Heart left ventricle (tissue), 16 donors: ENCODE results near the gene RAP1GAP. TPM values are rescaled to one million over a fixed set of nuclear protein-coding genes. Genes with fewer than 3 reads are reported as not detected.
A peak's percentile ranks its signal among the peaks of the same experiment; 100 is the strongest.

Source experiments
- ATAC-seq, 4 donors: fragments of 200-7000 bp; cut with Tn5 transposase; one replicate each; pipeline ENCODE4 v1.9.1; 2020 to 2022; ENCODE audit warnings: moderate library complexity in 4 of 4, mild to moderate bottlenecking in 3 of 4, moderate number of reproducible peaks in 1 of 4
- DNase-seq, 5 donors: peaks; one replicate each; pipeline ENCODE4 v3.0.0-alpha.2; 2020
- H3K27ac ChIP-seq, 12 donors: fragments of 200-600 bp; sonication (generic) in 4 of 12; one replicate each; pipeline versions ENCODE4 v1.5.0 to v1.8.0; 2016 to 2022; ENCODE audit warnings: mild to moderate bottlenecking in 2 of 12
- H3K27me3 ChIP-seq, 9 donors: fragments of 200-600 bp; sonication (generic) in 2 of 9; one replicate each; pipeline versions ENCODE4 v1.5.1 to v1.8.0; 2016 to 2022; ENCODE audit warnings: mild to moderate bottlenecking in 3 of 9
- H3K36me3 ChIP-seq, 9 donors: fragments of 200-600 bp; sonication (generic) in 2 of 9; one replicate each; pipeline versions ENCODE4 v1.5.0 to v1.8.0; 2018 to 2022; ENCODE audit warnings: mild to moderate bottlenecking in 2 of 9
- H3K4me1 ChIP-seq, 12 donors: fragments of 200-600 bp; sonication (generic) in 4 of 12; one replicate each; pipeline versions ENCODE4 v1.5.0 to v1.8.0; 2016 to 2022; ENCODE audit warnings: mild to moderate bottlenecking in 3 of 12
- H3K4me3 ChIP-seq, 12 donors: fragments of 200-600 bp; sonication (generic) in 4 of 12; one replicate each; pipeline versions ENCODE4 v1.5.0 to v1.8.0; 2017 to 2022; ENCODE audit warnings: mild to moderate bottlenecking in 9 of 12, moderate library complexity in 4 of 12
- H3K9me3 ChIP-seq, 12 donors: fragments of 200-600 bp; sonication (generic) in 4 of 12; one replicate each; pipeline versions ENCODE4 v1.5.0 to v1.8.0; 2016 to 2022; ENCODE audit warnings: mild to moderate bottlenecking in 1 of 12
- POLR2A ChIP-seq, 2 donors: fragments of 450-650 bp; IDR thresholded peaks; one replicate each; pipeline ENCODE4 v1.6.1; 2017; ENCODE audit warnings: antibody characterized with exemption in 2 of 2, mild to moderate bottlenecking in 2 of 2, moderate library complexity in 2 of 2
- WGBS, 4 donors: extraction: QIAGEN DNeasy Blood & Tissue Kit in 2 of 4; methylation state at CpG; one replicate each; pipeline versions ENCODE4 v1.1.5 to v1.1.7; 2013 to 2018; 5-methylcytosine and 5-hydroxymethylcytosine counted together
- intact Hi-C, 10 donors: fragments of 100-400 bp; cut with DNase I; formaldehyde crosslinking; loops; one replicate each; pipeline versions ENCODE4 v1.11.1 to v1.14.2; 2022
- polyA plus RNA-seq, 2 donors: library from polyadenylated mRNA; stranded (reverse); fragments of 200-250 nt; gene quantifications; one replicate each; pipeline ENCODE4 v1.2.3, GENCODE V29; 2013
- total RNA-seq, 9 donors: library from RNA; depleted of rRNA in 2 of 9; stranded (reverse); fragments of >200 nt in 2 of 9; fragmentation: NEBNext Ultra II Directional in 3 of 9; extraction: Animal tissue kit (Norgen Biotek cat#: 25700) in 3 of 9; gene quantifications; one replicate each; pipeline versions ENCODE4 v1.1.0 to v1.2.4, GENCODE V29; 2016 to 2023
- TF ChIP-seq, protein P1 (sequence below), 12 donors: fragments of 200-600 bp; sonication (generic) in 4 of 12; IDR thresholded peaks; one replicate each; pipeline versions ENCODE4 v1.5.0 to v1.8.0; 2018 to 2022; ENCODE audit warnings: antibody characterized with exemption in 12 of 12, mild to moderate bottlenecking in 5 of 12
- donor health status: ischemic (EF 13 %, LVEDD 7.1; RV severe dilation, severe dysfunction).
- donor health status: healthy with polysubstance abuse.
- donor health status: DM: no; HTN: yes; CAD: no.
- donor health status: DM: no; HTN: no; CAD: no.
- donor health status: ischemic (EF 25% LVEDD 6.9; RV normal size, moderate dysfunction).
- donor health status: ischemic (EF 25% LVEDD 5.7; RV mildly dilated, moderate dysfunction).
- donor health status: healthy.
- donor health status: DM: yes; HTN: yes; CAD: no.
- donor health status: ischemic (EF 35%, LVEDD 5.7; RV mildly dilated, moderate dysfunction).
- donor health status: nonischemic (EF 11% LVEDD 7.7; RV severe dilation, severe dysfunction).
- donor health status: DM: yes; HTN: yes; CAD: no.
- donor health status: PGD.
- donor health status: ischemic (EF 29% LVEDD 5.4; RV normal size, mild dysfunction).
- donor health status: nonischemic (EF 23%, LVEDD 6.1; RV moderate dilation, normal function).

The RAP1GAP gene
- total and polyA plus RNA-seq, 11 donors, result 0.75 to 8.0 (median 3.8) TPM

DNA sequence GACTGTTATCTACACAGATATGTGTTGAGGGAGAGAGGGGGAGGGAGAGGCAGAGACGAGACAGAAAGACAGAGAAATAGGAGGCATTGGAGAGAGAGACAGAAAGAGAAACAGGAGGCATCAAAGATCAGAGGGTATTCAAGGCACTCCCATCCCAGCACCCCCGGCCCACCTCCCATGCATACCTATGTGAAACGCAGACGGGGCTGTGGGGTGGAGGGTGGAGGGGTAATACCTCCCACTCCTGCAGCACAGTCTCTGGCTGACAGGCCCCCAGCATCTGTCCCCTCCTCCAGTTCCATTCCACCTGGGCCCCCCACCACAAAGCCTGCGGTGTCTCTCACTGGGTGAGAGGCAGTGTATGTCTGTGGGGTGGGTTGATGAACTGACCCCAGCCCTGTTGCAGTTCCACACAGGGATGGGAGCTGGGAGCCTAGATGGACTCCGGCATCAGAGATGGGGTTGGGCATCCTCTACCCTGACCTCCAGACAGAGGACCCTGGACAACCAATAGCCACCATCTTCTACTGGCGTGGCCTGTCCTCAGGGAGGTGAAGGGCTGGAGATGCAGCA, 49.7 kb downstream of the RAP1GAP start:
- WGBS, 4 donors, result 41 to 49% (median 46%) methylated on average over 6 to 7 of the region's 7 CpGs

DNA sequence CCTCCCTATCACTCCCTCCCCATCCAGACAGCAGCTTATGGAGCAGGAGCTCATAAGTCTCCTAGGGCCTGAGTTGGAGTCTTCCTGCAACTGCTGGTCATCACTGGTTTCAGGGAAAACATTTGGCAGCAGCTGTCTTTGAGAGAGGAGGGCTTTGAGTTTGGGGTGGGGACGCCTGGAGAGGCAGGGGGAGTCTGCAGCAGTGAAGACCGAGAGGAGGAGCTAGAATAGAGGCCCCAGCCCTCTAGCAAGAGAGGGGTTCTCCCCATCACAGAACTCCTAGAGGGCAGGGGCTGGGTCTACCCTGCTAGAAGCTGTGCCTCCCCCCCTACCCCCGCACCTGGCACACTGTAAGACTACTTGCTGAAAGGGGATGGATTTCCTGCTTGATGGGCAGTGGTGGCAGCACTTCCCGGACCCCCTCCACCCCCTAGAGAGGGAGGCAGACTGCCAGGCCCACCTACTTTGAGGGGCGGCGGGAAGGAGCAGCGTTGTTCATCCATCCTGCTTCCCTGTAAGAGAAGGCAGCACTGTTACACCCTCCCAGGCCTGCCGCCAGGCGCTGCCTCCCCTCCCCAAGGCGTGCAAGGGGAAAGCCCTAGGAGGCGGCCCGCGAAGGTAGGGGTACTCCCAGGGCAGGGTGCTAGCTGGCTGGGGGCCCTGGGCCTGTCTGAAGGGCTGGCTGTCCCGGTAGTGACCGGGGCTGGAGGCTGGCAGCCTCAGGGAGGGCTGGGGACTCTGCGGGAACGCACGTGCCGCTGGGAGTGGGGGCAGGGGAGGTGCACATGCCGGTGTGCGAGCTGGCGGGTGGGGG, 50.4 kb downstream of the RAP1GAP start:
- no peak for TF ChIP-seq POLR2A (IDR thresholded peaks at IDR 0.05)
- TF ChIP-seq, protein P1, sequence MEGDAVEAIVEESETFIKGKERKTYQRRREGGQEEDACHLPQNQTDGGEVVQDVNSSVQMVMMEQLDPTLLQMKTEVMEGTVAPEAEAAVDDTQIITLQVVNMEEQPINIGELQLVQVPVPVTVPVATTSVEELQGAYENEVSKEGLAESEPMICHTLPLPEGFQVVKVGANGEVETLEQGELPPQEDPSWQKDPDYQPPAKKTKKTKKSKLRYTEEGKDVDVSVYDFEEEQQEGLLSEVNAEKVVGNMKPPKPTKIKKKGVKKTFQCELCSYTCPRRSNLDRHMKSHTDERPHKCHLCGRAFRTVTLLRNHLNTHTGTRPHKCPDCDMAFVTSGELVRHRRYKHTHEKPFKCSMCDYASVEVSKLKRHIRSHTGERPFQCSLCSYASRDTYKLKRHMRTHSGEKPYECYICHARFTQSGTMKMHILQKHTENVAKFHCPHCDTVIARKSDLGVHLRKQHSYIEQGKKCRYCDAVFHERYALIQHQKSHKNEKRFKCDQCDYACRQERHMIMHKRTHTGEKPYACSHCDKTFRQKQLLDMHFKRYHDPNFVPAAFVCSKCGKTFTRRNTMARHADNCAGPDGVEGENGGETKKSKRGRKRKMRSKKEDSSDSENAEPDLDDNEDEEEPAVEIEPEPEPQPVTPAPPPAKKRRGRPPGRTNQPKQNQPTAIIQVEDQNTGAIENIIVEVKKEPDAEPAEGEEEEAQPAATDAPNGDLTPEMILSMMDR (IDR thresholded peaks at IDR 0.05), result no peak
- DNase-seq (no peak), ATAC-seq (peak in 1 of 4 donors; percentile 18)
- no peaks in the 10 kb centered on the region for H3K9me3 ChIP-seq
- WGBS, 4 donors, result 23 to 32% (median 26%) methylated on average over 20 to 22 of the region's 22 CpGs
- intact Hi-C loops, result no loop called here
- no peak overlapping the region for H3K4me3 ChIP-seq
- H3K36me3 ChIP-seq, result no peaks in the 10 kb centered on the region
- H3K27me3 ChIP-seq, result peaks cover 0 to 34% (median 5%) of the 10 kb centered on the region in 9 donors
- peaks cover 0 to 28% (median 4%) of the 10 kb centered on the region in 12 donors for H3K4me1 ChIP-seq
- no peak overlapping the region for H3K27ac ChIP-seq

More for the DNA sequence above, 49.7 kb downstream of the RAP1GAP start:
- ATAC-seq, result no peak
- H3K4me1 ChIP-seq, result peaks cover 0 to 28% (median 4%) of the 10 kb centered on the region in 12 donors
- no peak for DNase-seq
- TF ChIP-seq, protein P1 (IDR thresholded peaks at IDR 0.05), result no peak
- TF ChIP-seq POLR2A (IDR thresholded peaks at IDR 0.05), result no peak
- no peaks in the 10 kb centered on the region for H3K9me3 ChIP-seq
- H3K27me3 ChIP-seq, result peaks cover 0 to 34% (median 5%) of the 10 kb centered on the region in 9 donors
- no peak overlapping the region for H3K27ac ChIP-seq
- intact Hi-C loops, result no loop called here
- H3K36me3 ChIP-seq, result no peaks in the 10 kb centered on the region
- H3K4me3 ChIP-seq, result no peak overlapping the region

DNA sequence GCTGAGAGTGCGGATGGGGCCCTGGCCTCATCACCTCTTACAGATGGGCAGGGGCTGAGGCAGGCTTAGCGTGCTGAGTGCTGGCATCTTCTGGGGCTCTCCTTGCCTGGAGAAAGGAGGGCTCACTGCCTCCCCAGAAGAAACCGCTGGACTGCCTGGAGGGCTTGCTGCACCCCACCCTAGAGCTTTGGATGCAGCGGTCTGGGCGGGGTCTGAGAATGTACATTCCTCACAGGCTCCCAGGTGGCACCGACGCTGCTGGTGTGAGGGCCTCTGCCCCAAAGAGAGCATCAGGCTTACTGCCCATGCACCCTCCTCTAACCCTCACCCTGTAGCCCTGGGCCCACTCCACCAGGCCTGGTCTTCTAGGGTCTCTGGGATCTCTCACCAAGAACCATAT, 51.1 kb downstream of the RAP1GAP start:
- no peaks in the 10 kb centered on the region for H3K9me3 ChIP-seq
- no peak for DNase-seq
- peaks cover 0 to 28% (median 5%) of the 10 kb centered on the region in 9 donors for H3K27me3 ChIP-seq
- H3K36me3 ChIP-seq, result no peaks in the 10 kb centered on the region
- H3K4me3 ChIP-seq, result no peak overlapping the region
- peaks cover 0 to 27% (median 4%) of the 10 kb centered on the region in 12 donors for H3K4me1 ChIP-seq
- intact Hi-C loops, result no loop called here
- WGBS, 4 donors, result 85 to 100% (median 91%) methylated on average over 1 to 7 of the region's 7 CpGs
- no peak for ATAC-seq
- no peak overlapping the region for H3K27ac ChIP-seq
- no peak for TF ChIP-seq POLR2A (IDR thresholded peaks at IDR 0.05)
- TF ChIP-seq, protein P1 (IDR thresholded peaks at IDR 0.05), result no peak

DNA sequence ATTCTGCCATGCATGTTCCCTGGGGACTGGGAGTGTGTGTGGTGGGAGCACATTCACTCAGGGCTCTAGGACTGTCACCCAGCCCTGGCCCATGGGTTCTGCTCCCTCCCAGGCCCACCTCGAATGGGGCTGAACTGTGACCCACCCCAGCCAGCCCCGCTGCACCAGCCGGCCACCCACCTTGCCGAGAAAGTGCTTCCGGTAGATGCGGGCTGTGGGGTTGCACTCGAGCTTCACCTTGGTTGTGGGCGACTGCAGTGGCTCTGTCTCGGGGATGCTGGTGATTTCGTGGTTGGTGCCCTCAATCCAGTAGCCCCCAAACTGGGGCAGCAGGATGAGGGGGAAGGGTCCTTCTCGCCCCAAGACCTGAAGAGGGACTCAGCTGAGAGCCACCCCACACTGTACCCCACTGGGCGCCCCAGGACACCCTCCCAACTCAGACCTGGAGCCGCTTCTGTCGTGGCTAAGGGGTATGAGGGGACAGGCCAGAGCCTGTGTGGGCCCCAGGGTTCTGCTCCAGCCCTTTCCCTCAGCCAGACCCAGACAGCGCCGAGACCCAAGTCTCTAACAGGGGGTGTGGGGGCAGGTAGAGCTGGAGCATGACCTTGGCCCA, 51.9 kb downstream of the RAP1GAP start:
- H3K27ac ChIP-seq, result no peak overlapping the region
- intact Hi-C loops, result no loop called here
- no peaks in the 10 kb centered on the region for H3K36me3 ChIP-seq
- DNase-seq, result no peak
- H3K27me3 ChIP-seq, result peaks cover 0 to 23% (median 4%) of the 10 kb centered on the region in 9 donors
- peaks cover 0 to 22% (median 4%) of the 10 kb centered on the region in 12 donors for H3K4me1 ChIP-seq
- no peak for ATAC-seq
- H3K9me3 ChIP-seq, result no peaks in the 10 kb centered on the region
- TF ChIP-seq, protein P1 (IDR thresholded peaks at IDR 0.05), result no peak
- no peak for TF ChIP-seq POLR2A (IDR thresholded peaks at IDR 0.05)
- no peak overlapping the region for H3K4me3 ChIP-seq
- 86 to 95% (median 91%) methylated on average over 13 to 16 of the region's 16 CpGs for WGBS, 4 donors
